Panc1 (cell line): Measurements from ENCODE around the gene KCNRG.
"Not testable (repeated sequence)": the region's sequence is repeated elsewhere in the genome, so short reads cannot be mapped to it uniquely, and the experiment has no call there.

Source experiments
- CTCF ChIP-seq: fragments of 450-650 bp; IDR thresholded peaks from 2 replicates; pipeline ENCODE4 v1.5.1; 2017; ENCODE audit warnings: mild to moderate bottlenecking
- POLR2AphosphoS5 ChIP-seq: IDR thresholded peaks from 2 replicates; pipeline ENCODE4 v1.6.1; 2012; ENCODE audit warnings: mild to moderate bottlenecking, low read depth, low read length, moderate library complexity
- SIN3A ChIP-seq: IDR thresholded peaks from 2 replicates; pipeline ENCODE4 v1.6.1; 2012; ENCODE audit warnings: low read depth, mild to moderate bottlenecking, low read length, moderate library complexity, borderline replicate concordance; ENCODE audit not compliant: insufficient read depth
- TCF7L2 ChIP-seq: IDR thresholded peaks from 2 replicates; pipeline ENCODE4 v1.6.1; 2011; ENCODE audit warnings: mild to moderate bottlenecking, low read depth, low read length, inconsistent platforms
- TF ChIP-seq, protein P1 (sequence below), 2 experiments: IDR thresholded peaks; 2 replicates each; pipeline ENCODE4 v1.6.1; 2011 to 2012; ENCODE audit warnings: low read depth in 2 of 2, control low read depth in 1 of 2, low read length in 1 of 2, mild to moderate bottlenecking in 1 of 2, moderate library complexity in 1 of 2; ENCODE audit not compliant: insufficient read depth in 1 of 2

DNA sequence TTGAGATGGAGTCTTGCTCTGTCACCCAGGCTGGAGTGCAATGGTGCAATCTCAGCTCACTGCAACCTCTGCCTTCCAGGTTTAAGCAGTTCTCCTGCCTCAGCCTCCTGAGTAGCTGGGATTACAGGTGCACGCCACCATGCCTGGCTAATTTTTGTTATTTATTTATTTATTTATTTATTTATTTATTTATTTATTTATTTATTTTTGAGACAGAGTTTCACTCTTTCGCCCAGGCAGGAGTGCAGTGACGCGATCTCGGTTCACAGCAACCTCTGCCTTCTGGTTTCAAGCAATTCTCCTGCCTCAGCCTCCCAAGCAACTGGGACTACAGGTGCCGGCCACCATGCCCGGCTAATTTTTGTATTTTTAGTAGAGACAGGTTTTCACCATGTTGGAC, 47.1 kb downstream of the KCNRG start:
- TF ChIP-seq POLR2AphosphoS5, CTCF, SIN3A, TCF7L2: not testable (repeated sequence)
- TF ChIP-seq, protein P1, sequence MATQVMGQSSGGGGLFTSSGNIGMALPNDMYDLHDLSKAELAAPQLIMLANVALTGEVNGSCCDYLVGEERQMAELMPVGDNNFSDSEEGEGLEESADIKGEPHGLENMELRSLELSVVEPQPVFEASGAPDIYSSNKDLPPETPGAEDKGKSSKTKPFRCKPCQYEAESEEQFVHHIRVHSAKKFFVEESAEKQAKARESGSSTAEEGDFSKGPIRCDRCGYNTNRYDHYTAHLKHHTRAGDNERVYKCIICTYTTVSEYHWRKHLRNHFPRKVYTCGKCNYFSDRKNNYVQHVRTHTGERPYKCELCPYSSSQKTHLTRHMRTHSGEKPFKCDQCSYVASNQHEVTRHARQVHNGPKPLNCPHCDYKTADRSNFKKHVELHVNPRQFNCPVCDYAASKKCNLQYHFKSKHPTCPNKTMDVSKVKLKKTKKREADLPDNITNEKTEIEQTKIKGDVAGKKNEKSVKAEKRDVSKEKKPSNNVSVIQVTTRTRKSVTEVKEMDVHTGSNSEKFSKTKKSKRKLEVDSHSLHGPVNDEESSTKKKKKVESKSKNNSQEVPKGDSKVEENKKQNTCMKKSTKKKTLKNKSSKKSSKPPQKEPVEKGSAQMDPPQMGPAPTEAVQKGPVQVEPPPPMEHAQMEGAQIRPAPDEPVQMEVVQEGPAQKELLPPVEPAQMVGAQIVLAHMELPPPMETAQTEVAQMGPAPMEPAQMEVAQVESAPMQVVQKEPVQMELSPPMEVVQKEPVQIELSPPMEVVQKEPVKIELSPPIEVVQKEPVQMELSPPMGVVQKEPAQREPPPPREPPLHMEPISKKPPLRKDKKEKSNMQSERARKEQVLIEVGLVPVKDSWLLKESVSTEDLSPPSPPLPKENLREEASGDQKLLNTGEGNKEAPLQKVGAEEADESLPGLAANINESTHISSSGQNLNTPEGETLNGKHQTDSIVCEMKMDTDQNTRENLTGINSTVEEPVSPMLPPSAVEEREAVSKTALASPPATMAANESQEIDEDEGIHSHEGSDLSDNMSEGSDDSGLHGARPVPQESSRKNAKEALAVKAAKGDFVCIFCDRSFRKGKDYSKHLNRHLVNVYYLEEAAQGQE (IDR thresholded peaks at IDR 0.05; ENCODE audit: insufficient read depth in 1 of 2, low read depth in 2 of 2, low read length in 1 of 2), result not testable (repeated sequence)
